Stimulated activated CD4-positive, alpha-beta T cell treated with anti-CD3 and anti-CD28 coated beads, TNF-alpha, amount 100 ng/mL, for 24 hours (primary cell): ENCODE measurements around the gene GPC3.
"Not testable (repeated sequence)": the region's sequence is repeated elsewhere in the genome, so short reads cannot be mapped to it uniquely, and the experiment has no call there.

Experiments
- DNase-seq, 3 experiments: peaks; one replicate each; pipeline ENCODE4 v3.0.0-alpha.2; 2020; ENCODE audit warnings: low read depth in 3 of 3

Gene GPC3

DNA sequence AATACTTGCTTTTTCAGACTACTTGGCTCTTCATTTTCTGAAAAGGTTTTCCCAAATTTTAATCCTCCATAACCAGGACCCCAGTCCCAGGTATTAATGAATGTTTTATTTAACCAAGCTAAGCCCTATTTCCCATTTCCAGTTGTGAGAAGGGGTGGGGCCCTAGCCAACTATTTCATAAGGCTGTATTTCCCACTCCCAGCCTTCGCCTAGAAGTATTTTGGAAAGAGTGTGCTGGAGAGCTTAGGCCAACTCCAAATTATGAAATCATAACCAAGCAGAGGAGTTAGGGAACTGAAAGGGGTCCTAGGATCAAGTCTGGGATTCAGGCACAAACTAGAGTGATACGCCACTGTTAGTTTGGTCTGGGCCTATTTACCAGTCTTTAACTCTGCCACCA is 421.7 kb downstream of the GPC3 start:
- no peak for DNase-seq

DNA sequence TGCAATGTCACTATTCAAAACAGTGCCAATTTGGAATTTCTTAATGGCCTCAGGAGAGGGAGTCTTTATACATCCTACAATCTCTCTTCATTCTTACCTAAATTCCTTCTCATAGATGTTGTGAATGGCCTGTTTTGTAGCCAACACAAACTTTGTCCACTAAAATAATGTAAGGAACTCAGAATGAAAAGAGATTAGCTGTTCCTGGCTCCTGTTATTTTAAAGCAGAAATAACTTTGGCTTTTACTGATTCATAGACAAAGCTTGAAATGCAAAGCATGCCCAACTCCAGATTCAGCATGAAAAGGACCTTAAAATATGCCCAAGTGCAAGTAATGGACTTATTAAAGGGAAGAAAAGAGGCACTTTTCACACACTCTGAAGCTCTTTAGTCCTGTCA is 424.1 kb downstream of the GPC3 start:
- DNase-seq = no peak

DNA sequence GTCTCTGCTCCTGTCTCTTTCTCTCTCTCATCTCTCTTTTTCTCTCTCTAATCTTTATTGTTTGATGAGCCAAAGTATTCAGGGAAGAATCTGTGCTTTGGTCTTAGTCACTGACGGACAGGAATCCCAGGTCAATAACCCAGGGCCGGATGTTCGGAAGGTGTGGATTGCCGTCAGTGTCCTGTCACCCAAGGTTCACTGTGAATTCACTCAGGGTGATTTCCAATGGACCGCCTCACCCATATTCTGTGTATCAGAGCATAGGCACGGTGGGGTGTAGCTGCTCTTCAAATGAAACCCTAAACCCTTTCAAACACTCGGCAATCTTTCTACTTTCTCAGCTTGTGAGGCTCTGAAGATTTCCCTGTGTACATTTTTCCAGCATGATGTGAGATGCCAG is 425.5 kb downstream of the GPC3 start:
- no peak for DNase-seq

DNA sequence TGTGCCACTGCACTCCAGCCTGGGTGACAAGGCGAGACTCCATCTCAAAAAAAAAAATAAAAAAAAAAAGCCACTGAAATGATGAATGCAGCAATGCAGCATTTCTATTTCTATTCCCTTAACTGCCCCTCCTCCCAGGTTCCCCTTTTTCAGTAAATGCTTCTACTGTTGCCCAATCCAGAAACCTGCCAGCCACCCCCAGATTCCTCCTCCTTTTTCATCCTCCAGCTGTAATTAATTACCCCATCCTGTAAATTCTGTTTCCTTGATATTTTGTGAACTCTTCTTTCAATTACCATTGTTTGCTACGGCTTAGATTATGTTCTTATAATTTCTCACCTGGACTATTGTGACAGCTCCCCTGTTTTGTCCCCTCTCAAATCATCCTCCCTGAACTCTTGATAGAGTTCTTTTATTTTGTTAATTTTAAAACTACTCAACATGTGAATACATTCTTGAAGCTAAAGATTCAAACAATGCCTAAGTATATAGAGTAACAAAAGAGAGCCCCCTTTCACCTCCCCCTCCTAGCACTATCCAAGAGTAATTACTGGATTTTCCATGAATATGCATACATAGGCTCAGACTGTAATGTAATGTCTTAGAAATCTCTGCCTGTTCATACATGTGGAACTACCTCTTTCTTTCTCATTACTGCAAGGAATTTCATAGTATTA is 429.5 kb downstream of the GPC3 start:
- no peak for DNase-seq

DNA sequence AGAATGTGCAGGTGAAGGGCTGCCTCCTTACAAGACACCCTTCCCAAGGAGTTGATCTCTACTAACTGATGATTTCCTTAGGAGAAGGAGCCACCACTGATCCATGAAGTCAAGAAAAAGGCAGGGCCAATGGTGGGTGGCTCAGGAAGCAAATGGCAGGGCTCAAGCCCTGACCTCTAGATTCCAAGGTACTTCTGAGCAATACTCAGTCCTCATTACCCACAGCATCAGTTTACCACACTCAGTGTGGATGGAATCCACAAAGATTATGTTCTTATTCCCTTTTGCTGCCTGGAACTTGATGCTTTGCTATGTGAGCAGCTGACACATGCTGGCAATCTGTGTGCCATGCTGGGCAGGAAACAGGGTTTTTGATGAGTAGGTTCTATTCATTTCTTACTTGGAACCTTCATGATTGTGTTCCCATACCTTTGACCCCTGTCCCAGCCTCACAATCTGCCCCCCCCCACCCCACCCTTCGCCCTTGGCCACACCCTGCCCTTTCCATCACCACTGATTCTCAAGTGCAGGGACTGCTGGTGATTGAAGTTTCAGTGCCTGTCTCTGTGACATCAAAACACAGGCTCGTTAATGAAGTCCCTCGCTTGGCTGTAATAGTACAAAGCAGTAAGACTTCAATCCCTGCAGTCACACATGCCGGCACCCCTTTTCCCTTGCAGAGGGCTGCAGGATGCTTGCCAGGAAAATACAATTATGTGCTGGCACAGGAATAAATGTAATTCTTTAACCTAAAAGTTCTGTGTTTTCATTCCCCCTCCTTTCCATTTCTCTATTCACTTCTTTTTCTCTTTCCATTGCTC is 434.5 kb downstream of the GPC3 start:
- no peak for DNase-seq

DNA sequence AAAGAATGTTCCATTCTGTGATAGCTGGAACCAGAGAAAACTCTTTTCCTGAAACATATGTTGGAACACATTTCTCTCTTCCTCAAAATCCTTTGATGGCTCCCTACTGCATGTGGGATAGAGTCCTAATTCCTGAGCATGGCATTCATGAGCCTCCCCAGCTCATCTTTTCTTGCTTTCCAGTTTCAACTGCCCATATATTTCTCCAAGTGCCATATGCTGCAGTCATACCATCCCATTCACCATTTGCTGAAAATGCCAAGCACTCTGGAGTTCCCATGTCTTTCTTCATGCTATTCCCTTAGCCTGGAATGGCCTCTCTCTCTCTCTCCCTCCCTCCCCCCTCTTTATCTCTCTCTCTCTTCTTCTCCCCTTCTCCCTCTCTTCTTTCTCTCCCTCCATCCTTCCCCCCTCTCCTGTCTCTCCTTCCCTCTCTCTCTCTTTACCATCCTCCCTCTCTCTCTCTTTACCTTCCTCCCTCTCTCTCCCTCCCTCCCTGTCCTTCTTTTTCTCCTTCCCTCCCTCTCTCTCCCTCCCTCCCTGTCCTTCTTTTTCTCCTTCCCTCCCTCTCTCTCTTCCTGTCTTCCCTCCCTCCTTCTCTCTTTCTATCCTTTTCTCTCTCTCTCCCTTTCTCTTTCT is 436.0 kb downstream of the GPC3 start:
- DNase-seq = no peak

DNA sequence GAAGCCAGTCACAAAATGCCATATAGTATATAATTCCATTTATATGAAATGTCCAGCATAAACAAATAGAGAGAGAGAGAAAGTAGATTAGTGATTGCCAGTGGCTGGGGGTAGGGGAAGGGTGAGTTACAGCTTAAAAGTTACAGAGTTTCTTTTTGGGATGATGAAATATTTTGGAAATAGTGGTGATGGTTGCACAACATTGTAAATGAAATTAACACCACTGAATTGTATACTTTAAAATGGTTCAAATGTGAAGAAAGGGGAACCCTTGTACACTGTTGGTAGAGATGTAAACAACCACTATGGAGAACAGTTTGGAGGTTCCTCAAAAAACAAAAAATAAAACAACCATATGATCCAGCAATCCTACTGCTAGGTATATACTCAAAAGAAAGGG is 439.0 kb downstream of the GPC3 start:
- no peak for DNase-seq

DNA sequence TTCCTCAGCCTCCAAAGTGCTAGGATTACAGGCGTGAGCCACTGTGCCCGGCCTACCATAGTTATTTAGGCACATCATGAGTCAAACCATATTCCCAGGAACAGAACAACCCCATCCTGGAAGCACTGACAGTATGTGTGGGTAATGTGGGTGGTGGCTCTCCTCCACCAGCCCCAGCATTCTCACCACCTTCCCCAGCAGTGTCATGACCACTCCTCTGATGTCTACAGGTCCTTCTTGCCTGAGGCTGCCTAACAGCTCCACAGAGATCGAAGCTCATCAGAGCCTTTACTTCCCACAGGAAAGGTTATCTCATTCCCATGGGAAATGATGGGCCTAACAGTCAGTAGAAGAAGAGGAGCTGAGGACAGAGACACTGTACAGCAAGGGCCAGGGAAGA is 440.6 kb downstream of the GPC3 start:
- DNase-seq = no peak

DNA sequence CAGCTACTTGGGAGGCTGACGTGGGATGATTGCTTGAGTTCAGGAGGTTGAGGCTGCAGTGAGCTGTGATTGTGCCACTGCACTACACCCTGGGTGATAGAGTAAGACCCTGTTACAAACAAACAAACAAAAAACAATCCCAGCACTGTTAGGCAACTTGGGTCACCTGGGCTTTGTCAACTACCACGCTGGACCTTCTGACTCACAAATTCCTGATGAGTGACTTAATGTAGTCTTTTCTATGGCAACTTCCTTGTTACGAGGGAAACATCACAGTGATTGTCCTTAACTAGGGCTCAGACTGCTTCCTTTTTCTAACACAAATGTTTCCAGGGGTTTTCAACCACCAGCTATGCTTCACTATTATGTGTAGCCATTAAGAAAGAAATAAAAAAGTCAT is 441.3 kb downstream of the GPC3 start:
- no peak for DNase-seq

DNA sequence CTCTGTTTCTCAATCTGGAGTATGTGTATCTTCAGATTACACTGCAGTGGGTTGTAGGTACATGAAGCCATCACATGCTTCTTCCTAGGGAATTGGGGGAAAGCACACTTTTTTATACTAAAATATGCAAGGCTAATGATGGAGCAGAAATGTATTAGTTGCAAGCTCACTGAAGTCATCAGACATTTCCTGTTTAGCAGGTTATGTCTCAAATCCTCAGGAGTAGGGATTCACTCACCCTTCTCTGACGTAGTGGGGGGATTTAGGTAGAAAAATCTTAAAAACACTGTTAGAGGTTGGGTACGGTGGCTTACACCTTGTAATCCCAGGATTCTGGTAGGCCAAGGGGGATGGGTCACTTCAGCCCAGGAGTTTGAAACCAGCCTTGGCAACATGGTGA is 441.7 kb downstream of the GPC3 start:
- no peak for DNase-seq

DNA sequence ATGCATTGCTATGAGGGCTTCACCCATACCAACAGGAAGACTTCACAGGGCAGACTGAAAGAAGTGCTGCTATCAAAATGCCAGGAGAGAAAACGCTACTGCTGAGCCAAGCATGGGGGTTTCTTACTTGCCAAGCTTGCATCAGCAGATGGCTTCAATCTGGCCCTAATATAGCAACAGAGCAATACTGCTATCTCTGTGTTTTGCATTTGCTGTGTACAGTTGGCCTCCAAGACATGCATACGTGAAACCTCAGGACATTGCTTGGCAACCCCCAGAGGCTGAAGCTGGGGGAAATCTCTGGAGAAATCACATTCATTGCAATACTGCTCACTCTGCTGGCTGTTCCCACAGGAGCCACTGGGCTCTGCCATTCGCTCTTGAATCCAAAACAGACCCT is 442.9 kb downstream of the GPC3 start:
- no peak for DNase-seq

DNA sequence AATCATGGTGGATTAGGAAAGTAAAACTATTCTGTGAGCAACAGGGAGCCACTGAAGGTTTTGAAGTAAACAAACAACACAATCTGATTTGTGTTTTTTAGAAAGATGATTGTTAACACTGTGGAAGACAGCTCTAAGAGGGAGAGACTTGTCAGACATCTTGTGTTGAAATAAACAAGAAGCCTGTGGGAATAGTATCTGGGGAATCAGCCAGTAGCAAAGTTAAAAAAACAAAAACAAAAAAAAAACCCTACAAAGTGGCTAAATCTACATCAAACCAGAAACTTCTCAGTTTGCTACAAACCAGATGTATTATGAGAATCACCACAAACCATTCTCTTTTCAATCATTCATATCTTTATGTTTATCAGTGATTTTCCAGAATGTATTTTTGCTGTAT is 444.4 kb downstream of the GPC3 start:
- no peak for DNase-seq

DNA sequence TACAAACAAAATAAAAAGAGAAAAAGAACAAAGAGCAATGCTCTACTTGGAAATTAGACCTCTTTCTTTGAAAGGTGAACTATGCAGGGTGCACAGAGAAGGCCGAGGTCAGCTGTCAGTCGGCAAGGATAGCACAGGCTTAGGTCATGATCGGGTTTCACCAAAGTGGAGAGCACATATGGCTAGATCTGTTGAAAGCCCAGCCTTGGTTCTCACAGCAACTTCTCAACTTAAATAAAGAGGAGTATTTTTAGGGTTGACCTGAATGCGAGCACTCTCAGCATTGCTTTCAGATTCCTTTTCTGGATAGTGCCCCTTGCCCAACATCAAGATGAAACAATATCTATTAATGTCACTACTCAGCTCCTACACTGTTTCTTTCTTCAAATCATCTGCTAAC is 447.2 kb downstream of the GPC3 start:
- DNase-seq = no peak

DNA sequence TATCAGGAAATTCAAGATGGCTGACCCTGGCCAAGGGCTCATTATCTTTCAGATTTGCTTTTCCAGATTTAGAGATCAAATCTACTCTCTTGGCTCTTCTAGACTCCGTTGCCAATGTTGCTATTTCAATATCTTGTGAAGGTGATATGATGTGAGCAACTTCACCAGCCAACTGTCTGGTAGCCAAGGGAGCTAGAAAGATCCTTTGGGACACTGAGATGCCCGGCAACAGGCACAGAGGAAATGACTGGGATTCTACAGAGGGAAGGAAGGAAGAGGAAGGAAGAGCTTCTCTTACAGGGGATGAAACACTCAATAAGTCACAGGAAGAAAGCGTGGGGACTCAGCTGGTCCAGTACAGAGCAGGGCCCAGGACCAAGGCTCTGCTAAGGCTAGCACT is 448.3 kb downstream of the GPC3 start:
- no peak for DNase-seq

DNA sequence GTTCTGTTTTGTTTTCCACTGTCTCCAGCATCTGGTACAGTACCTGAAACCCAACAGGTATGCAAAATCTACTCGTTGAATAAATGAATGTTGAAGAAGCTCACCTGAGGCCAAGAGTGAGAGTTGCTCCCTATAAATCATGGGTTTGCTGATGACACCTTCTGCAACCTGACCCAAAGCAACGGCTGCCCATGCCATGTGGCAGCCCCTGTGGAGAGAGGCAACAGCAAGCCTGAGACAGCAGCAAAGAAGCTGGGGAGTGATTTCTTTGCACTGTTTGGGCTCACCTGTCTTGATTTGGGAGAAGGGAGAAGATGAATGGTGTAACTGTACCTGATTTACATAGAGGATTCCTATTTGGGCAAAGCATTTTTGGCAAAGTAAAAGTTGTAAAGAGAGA is 450.3 kb downstream of the GPC3 start:
- DNase-seq = no peak

DNA sequence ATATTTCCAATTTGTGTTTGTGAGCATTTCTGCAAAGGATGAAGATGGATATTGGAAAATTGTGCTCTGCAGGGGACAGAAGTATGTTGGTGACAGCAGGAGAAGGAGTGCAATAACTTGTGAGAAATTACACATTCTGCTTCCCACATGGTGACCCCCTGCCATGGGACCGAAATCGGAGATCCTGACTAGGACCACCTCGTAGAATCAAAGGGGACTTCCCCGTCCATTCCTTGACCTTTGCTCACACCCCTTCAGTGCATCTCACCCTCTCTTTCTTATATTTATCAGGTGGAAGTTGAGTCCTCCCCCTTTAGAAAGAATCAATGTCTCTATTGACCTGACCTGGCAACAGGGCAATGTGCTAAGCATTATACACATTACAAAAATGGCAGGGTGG is 451.2 kb downstream of the GPC3 start:
- no peak for DNase-seq

DNA sequence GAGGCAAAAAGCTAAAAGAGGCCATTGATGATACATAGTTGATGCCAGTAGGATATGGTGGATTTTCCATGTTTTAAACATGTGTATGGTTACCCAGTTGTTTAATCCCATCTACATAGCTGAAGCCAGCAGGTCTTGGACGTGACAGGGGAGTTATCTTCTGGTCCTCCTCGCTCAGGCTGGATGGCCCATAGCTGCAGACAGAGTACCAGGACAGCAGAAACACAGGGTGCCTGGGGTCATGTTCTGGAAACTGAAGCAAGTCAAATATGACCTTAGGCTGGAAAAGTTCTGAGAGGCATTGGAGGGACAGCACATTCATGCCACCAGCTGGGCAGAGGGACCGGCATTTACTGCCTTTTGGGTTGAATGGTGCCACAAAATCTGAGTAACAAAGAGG is 452.1 kb downstream of the GPC3 start:
- no peak for DNase-seq

DNA sequence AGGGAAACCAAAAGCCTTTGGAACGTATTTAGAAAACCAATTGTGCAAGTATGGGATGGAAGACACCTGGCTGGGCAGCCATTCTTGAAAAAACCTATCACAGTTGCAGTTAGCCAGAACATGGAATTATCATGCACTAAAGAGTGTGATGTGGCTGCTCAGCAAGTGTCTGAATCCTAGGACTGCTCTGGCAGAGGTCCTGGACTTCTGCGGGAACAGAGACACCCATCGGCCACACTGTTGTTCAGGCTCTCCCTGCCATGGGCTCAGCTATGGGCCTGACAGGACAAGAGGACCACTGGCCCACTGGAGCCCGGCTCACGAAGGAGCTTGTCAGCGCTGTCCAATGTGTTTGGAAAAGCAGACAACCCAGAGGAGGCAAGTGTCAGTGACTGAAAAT is 454.4 kb downstream of the GPC3 start:
- no peak for DNase-seq

DNA sequence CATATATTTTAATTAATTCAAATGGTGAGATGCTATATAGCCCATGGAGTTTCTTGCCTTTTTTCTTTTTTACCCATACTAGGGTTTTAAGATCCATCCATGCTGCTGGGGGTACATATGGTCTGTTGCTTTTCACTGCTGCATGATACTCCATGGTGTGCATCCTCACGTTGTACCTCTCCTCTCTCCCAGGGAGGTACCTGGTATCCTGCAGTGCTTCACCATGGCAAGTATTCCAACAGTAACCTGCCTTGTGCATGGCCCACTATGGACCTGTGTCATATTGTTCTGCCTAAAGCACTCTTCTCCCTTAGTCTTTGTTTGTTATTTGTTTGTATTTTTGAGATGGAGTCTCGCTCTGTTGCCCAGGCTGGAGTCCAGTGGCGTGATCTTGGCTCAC is 455.8 kb downstream of the GPC3 start:
- no peak for DNase-seq

DNA sequence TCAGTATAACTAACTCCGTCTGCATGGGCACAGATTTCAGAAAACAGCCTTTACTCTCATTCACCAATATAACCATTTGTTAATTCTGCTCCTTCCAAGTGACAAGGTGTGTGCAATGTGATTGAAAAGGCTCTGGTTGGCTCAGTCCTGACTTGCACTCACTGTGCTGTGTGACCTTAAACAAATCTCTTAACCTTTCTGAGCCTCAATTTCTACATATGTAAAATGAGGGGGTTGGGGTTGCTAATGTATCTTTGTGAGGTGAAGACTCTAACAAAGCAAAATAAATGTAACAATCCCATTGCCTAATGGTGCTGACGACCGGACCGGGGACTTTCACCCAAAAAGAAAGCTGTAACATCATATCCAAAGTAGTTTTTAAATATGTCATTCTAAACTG is 457.6 kb downstream of the GPC3 start:
- no peak for DNase-seq

DNA sequence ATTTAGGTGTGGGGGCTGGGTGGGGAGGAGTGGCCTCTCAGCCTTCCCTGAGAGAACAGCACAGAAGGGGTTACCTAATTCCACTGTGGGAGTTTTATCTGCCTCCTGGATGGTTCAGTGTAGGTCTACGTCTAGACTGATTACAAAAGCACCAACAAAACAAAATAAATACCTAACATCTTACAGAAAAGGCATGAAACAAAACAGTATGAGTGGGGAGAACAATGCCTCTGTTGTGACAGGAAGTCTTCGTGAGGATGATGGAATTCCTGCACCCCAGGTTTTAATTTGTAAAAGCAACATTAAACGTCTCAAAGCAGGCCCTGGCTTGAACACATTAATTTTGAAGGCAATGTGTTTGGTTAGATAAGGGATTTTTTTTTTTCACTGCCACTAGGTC is 458.0 kb downstream of the GPC3 start:
- no peak for DNase-seq

DNA sequence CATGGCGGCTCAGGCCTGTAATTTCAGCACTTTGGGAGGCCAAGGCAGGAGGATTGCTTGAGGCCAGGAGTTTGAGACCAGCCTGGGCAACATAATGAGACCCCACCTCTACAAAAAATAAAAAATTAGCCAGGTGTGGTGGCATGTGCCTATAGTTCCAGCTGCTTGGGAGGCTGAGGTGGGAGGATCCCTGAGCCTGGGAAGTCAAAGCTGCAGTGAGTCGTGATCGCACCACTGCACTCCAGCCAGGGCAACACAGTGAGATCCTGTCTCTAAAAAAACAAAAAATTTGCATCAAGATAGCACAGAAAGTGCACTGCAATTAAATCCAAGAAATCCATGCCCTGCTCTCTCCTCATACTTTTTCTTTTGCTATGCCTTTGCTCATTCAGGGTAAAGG is 458.6 kb downstream of the GPC3 start:
- DNase-seq = not testable (repeated sequence)

DNA sequence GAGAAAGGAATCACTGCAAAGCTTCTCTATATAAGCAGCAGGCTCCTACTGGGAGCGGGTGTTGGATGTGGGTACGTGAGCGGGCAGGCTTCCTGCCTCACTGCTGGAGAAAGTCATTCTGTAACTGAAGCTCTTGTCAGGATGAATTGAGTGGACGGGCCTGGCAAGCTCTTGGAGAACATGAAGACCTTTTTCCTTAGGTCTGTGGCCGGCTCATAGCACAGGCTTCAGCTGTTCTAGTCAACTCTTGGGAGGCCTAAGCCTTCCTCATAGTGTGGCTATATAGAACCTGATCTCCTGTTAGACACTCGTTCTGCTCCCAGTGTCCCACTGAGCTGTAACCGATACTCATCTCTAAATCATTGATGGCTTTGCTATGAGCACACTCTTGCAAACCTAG is 461.9 kb downstream of the GPC3 start:
- no peak for DNase-seq
